Fibroblast of skin of left biceps (primary cell): ENCODE results near the gene TMIGD2.
"Not testable (repeated sequence)": the region's sequence is repeated elsewhere in the genome, so short reads cannot be mapped to it uniquely, and the experiment has no call there.

Experiments
- DNase-seq, 2 experiments: peaks; one replicate each; pipeline ENCODE4 v3.0.0-alpha.2; 2013; ENCODE audit warnings: low read depth in 2 of 2

Gene TMIGD2, protein sequence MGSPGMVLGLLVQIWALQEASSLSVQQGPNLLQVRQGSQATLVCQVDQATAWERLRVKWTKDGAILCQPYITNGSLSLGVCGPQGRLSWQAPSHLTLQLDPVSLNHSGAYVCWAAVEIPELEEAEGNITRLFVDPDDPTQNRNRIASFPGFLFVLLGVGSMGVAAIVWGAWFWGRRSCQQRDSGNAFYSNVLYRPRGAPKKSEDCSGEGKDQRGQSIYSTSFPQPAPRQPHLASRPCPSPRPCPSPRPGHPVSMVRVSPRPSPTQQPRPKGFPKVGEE

DNA sequence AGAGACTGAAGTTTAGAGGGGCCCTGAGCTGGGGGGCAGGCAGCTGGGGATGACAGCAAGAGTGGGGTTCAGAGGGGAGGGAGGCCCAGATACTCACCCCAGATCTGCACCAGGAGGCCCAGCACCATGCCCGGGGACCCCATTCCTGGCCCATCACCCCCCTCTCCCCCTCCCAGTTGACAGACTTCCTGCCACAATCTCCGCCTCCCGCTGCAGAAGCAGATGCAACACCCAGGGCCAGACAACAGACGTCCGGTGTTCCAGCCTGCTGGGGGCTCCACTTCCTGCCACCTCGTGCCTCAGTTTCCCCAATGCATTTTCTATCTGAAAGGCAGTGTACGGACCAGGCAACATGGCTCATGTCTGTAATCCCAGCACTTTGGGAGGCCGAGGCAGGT is at the start of gene TMIGD2:
Gene TMIGD2, minus strand, starts transcription at position 147 of the 398 bp plus-strand sequence. Its CDS starts 4 bp downstream, at position 143.
- no peak for DNase-seq

DNA sequence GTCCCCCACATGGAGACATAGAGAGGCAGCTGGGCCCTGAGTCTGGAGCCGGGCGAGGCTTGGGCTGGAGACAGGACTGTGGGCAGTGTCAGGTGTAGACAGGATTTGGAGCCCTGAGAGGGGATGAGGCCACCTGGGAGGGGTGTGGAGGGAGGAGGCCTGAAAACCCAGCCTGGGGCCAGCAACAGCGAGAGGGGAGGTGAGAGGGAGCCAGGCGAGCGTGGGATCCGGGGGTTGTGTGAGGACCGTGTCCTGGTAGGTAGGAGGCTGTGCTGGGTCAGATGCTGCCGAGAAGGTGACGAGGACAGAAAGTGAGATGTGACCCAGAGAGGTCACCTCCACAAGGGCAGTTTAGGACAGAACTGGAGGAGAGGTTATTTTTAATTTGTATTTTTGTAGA is 48.5 kb upstream of the TMIGD2 start:
- DNase-seq, result no peak

DNA sequence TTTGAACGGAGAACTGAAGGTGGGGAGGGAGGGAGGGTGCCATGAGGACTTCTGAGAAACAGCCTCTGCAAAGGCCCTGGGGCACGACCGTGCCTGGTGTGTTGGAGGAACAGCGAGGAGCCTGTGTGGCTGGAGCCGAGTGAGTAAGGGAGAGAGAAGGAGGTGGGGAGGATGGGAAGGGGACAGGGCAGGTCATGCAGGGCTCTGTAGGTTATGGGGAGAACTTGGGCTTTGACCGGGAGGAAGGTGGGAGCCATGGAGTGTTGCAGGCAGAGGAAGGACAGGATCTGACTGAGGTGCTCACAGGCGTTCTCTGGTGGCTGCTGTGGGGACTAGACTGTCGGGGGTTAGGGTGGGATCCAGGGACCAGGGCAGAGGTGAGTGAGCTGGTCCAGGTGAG is 47.9 kb upstream of the TMIGD2 start:
- DNase-seq, result no peak

DNA sequence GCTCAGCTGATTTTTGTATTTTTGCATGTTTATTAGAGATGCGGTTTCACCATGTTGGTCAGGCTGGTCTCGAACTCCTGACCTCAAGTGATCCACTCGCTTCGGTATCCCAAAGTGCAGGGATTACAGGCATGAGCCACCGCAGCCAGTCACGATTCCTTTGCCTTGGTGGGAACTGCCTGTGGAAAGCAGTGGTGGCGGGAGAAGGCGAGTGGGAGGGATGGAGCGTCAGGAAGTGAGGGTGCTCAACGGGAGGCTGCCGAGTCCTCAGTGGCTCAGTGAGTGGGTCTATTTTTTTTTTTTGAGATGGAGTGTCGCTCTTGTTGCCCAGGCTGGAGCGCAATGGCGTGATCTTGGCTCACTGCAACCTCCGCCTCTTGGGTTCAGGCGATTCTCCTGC is 47.0 kb upstream of the TMIGD2 start:
- not testable (repeated sequence) for DNase-seq

DNA sequence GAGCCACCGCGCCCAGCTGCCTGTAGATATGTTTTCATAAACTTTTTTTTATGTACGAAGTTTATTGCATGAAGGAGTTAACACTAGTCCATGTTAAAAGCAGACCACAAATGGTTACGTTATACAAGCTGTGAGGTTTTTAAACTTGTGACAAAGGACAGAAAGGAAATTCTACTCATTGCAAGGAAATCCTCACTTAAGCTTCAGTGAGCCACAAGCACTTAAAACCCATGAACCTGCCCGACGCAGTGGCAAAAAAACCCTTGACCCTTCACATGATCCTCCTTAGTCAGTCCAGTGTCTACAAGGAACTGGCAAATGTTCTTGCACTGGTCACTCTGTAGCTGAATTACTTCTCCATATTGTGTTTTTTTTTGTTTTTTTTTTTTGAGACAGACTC is 45.3 kb upstream of the TMIGD2 start:
- DNase-seq, result no peak

DNA sequence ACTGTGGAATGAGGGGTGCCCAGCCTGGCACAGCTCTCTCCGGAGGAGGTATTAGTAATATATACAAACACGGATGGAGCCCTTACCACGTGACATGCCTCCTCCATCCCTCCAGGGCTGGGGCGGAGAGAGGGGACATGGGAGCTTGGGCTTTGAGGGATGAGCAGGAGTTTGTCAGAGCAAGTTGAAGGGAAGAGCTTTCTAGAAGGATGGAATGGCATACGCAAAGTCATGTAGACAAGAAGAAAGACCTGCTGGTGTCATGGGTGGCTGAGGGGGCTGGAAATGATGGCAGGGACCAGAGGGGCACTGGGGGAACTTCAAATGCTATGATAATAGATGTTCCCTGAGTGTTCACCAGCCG is 43.8 kb upstream of the TMIGD2 start:
- DNase-seq, result no peak

DNA sequence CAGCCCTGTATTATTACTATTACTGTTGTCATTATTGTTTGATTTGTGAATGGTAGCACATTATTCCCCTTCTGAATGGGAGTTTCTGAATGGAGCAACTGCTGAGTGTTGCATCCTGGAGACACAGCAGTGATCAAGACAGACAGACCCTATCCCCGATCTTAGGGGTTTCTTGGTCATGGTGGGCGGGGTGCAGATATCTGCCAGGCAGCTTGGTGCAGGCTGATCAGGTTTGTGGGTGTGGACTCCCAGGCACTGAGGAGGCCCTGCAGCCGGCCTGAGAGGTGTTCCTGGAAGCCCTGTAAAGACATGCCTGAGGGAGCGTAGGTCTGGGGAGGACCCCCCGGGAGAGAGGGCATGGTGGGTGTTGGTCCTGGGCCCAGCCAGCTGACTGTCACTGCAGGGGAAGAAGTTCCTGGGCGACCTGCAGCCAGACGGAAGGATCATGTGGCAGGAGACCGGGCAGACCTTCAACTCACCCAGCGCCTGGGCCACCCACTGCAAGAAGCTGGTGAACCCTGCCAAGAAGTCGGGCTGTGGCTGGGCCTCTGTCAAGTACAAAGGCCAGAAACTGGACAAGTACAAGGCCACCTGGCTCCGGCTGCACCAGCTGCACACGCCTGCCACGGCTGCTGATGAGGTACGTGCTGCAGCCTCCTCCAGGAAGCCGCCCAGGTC is 43.3 kb upstream of the TMIGD2 start:
- no peak for DNase-seq

DNA sequence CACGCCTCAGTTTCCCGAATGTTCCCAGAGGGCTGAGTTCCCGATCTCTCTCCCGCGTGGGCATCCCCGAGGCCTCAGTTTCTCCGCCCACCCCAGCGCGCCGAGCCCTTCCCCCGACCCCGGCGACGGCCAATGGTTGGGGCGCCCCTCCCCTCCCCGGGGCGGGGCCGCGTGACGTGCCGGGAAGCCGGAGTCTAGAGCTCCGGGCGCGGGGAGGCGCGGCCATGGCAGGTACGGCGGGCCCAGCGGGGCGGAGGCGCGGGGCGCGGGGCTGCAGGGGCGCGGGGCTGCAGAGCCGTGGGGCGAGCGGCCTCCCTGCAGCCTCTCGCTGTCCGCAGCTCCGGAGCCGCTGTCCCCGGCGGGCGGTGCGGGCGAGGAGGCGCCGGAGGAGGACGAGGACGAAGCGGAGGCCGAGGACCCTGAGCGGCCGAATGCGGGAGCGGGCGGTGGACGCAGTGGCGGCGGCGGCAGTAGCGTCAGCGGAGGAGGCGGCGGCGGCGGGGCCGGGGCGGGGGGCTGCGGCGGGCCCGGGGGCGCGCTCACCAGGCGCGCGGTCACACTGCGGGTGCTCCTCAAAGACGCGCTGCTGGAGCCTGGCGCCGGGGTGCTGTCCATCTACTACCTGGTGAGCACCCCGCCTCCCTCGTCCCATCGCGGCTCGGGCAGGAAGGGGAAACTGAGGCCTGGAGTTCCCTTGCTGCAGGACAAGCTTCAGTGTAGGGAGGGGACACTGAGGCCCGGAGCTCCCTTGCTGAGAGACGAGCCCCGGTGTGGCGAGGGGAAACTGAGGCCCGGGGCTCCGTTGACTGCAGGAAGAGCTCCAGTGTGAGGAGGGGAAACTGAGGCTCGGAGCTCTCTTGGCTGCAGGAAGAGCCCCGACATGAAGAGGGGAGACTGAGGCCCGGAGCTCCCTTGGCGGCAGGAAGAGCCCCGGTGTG is 41.5 kb upstream of the TMIGD2 start, which contains the start of gene MPND:
Gene MPND, plus strand, starts transcription at position 193 of the 938 bp plus-strand sequence. Its CDS starts 32 bp downstream, at position 225.
- peak; percentile 41 to 44 for DNase-seq

DNA sequence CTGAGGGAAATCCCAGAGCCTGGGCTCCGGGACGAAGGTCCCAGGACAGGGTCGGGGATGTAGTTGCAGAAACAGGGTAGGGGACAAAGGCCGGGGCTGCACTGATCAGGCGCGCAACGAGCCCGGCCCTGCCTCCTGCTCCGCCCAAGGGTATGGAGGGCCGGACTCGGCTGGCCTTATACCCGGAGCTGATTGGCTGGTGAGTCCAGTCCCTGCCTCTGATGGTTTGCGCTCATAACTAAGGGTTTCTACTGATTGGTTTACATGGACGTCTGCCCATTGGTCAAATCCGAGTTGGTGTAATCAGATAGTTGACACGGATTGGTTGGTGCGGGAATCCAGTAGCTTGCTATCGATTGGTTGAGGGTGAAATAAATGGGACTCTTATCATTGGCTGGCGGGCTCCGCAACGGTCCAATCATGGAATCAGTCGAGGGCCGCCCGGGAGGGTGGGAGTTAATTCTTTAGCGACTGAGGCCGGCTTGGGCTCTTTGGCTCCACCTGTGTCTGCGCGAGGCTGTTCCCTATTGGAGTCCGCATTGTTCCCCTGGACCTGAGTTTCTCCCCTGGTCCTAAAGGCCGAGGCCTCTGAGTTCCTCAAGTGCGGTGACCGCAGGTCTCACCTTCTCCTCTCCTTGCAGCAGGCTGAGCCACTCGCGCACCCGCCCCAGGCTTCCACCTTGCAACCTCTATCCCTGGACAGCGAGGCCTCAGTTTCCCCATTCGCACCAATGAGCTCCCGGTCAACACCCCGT is 40.6 kb upstream of the TMIGD2 start:
- peak; percentile 100 for DNase-seq

DNA sequence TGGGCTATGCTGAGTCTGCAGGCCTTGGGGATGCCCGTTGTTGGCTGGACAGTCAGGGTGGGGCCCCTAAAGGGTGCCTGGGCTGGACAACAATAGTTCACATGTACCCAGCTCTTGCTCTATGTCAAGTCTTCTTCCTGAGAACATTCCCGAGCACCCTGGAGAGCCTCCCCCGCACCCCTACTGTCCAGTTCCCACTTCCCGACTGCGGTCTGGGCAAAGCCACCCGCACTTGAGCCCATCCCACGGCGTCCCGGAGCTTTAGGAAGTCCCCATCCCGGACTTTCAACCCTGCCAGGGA is 40.1 kb upstream of the TMIGD2 start:
- no peak for DNase-seq

DNA sequence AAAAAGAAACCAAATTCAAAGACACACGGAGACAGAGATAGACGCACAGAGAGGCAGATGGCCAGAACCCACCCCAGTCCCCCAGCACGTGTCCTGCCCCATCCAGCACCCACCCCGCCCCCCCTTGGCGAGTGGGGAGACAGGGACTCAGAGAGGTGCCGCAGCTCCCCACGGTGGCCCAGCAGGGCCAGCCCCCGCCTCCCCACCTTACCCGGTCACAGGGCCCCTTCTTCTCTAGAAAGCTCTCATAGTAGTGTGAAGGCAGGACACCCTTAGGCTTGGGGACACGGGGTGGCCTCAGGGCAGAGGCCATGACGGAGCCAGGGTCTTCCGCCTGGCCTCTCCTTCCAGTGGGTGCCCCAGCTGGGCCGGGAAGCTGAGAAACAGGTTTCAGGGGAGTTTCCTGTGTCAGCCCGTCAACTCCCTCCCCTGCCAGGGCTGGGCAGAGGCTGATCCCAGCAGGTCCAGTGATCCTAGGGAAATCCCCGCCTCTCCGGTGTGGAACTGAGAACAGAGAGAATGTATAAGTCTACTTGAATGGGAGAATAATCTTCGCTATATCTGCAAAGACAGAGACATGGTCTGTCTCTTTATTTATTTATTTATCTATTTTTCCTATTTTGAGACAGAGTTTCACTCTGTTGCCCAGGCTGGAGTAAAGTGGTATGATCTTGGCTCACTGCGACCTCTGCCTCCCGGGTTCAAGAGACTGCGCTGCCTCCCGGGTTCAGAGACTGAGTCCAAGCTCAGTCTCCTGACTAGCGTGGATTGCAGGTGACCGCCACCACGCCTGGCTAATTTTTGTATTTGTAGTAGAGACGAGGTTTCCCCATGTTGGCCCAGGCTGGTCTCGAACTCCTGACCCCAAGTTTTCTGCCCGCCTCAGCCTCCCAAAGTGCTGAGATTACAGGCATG is 36.5 kb upstream of the TMIGD2 start, which contains the start of gene STAP2:
Gene STAP2, minus strand, starts transcription at position 387 of the 915 bp plus-strand sequence. Its CDS starts 74 bp downstream, at position 313.
- no peak for DNase-seq

DNA sequence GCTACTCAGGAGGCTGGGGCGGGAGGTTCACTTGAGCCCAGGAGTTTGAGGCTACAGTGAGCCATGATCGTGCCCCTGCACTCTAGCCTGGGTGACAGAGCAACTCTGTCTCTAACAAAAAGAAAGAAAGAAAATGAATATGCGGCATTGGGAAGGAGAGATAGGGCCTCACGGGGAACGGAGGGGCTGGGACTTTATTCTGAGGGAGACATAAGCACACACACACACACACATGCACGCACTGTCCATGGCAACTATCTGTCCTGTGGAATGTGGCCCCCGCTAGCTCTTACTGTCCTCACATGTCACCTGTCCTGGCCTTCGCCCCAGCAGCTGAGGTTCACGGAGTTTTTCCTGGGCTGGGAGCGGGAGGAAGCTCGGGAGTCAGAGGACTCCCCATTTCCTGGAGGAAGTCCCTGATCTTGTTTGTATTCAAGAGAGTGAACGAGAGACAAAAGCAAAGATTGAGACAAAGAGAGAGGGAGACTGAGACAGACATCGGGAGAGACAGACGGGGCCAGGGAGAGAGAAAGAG is 35.8 kb upstream of the TMIGD2 start:
- no peak for DNase-seq

DNA sequence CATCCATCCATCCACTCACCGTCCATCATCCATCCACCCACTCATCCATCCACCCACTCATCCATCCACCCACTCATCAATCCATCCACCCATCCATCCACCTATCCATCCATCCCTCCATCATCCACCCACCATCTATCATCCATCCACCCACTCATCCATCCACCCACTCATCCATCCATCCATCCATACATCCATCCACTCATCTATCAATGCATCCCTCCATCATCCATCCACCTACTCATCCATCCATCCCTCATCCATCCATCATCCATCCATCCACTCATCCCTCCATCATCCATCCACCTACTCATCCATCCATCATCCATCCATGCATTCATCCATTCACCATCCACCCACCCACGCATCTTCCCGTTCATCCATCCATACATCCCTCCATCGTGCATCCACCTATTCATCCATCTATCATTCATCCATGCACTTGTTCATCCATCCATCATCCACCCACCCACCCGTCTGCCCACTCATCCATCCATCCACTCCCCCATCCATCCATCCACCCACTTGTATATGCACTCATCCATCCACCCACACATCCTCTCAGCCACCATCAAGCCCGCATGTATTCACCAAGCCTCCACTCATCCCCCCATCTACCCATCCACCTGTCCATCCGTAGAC is 32.9 kb upstream of the TMIGD2 start:
- DNase-seq, result no peak

DNA sequence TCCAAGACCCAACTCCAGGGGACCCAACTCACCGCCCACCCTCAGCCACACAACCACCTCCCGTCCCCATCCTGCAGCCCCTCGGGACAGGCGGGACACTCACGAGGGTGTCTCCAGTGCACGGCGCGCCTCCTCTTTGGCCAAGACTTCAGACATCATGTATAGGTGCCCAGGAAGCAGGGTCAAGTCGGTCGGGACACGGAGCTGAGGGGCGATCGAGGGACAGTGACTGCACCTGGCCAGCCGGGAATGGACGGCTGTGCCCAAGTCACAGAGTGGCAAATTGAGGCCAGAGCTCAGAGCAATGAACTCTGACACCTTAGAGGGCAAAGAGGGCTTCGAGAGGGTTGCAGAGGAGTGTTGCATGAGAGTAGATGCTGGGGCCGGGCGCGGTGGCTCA is 27.7 kb upstream of the TMIGD2 start:
- DNase-seq, result no peak

DNA sequence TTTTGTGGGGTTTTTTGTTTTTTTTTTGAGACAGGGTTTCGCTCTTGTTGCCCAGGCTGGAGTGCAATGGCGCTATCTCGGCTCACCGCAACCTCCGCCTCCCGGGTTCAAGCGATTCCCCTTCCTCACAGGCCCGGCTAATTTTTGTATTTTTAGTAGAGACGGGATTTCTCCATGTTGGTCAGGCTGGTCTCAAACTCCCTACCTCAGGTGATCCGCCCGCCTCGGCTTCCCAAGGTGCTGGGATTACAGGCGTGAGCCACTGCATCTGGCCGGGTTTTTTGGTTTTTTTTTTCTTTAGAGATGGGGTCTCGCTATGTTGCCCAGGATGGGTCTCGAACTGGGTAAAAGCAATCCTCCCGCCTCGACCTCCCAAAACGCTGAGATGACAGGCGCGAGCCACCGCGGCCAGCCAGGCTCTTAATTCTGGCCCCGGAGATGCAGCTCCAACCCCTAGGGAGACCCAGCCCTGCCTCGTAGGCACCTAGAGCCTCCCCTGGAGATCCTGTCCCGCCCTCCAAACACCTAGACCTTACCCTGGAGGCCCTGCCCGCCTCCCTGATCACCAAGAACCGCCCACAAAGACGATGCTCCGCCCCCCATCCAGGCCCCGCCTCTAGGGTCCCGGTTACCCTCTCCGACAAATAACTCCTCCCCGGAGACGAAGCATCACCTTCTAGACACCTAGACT is 26.9 kb upstream of the TMIGD2 start:
- not testable (repeated sequence) for DNase-seq

DNA sequence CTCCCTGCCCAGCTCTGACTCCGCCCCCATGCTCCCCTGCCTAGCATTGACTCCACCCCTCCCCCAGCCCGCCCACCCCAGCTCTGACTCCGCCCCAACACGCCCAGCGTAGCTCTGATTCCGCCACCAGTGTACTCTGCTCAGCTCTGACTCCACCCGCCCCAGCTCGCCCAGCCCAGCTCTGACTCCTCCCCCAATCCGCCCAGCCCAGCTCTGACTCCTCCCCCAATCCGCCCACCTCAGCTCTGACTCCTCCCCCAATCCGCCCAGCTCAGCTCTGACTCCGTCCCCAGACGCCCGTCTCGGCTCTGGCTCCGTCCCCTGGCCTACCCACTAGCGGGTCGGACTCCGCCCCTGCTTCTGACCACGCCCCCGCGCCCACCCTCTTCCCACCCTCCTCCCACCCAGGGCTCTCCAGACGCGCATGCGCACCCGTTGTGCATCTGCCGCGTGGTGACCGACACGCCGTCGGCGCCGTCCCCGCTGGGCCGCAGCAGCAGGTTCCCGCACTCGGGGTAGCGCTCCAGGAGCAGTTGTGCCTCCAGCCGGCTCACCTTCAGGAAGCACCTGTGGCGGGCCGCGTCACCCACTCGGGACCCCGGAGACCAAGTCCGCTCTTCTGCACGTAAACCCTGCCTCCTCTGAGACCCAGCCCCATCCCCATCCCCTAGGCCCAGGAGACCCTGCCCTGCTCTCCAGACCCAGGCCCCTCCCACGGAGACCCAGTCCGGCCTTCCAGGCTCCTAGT is 26.2 kb upstream of the TMIGD2 start:
- peak; percentile 90 to 91 for DNase-seq

DNA sequence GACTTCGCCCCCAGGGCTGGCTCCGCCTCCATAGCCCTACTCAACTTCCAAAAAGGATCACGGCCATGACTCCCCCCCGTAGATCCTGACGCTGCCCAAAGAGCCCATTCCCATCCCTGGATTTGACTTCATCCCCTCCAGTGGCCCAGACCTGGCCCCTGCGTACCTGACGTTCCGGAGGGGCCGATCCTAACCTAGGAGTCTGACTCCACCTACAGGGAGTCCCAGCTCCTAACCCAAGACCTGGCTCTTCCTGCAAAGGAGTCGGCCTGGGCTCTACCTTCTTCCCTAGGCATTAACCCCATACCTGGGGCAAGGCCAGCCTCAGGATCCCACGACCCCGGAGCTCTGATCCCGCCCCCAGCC is 25.7 kb upstream of the TMIGD2 start:
- no peak for DNase-seq

DNA sequence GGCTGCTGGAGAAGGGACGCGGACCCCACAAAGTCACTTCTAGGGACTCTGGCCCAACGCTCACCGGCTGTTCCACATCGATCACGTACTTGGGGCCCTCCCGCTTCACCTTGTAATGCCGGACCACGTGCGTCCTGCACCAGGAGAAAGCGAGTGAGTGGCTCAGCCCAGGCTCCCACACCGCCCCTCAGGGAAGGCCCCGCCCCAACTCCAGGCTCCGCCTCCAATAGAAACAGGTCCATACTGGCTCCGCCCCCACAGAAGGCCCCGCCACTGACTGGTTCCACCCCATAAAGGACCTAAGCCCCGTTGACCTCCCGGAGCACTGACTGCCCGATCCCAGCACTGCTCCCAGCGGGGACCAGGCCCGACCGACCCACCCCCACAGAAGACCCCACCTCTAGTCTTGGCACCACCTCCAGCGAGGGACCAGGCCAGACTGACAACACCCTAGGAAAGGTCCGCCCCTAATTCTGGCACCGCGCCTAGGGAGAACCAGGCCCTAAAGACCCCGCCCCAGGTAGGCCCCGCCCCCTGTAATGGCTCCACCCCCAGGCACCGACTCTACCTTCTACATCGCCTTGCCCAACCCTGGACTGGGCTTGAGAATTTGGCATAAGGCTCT is 25.2 kb upstream of the TMIGD2 start:
- peak; percentile 7 to 9 for DNase-seq
